ENCODE results near the gene KCNC3. TPM values are rescaled to one million over a fixed set of nuclear protein-coding genes. Genes with fewer than 3 reads are reported as not detected.

KCNC3 gene
- total and polyA plus RNA-seq, 10 of the 15 experiments (the other 5 are each of a cell fraction or from before 2014, with no cell fraction given): 0.08 to 3.8 (median 0.44) TPM; not detected in 2

GRCh38 chr19:50310759-50311465, 18.3 kb downstream of the KCNC3 start (continued):
- TF ChIP-seq BACH1 (IDR thresholded peaks at IDR 0.05; ENCODE audit: borderline replicate concordance): no peak
- no peak for TF ChIP-seq STAT1 (conservative IDR thresholded peaks at IDR 0.05)
- TF ChIP-seq CREM (IDR thresholded peaks at IDR 0.05; ENCODE audit: low read depth): no peak
- TF ChIP-seq NRF1 (conservative IDR thresholded peaks at IDR 0.05; ENCODE audit: low read depth, low read length): no peak
- no peak for TF ChIP-seq EZH2 (IDR thresholded peaks at IDR 0.05; ENCODE audit: borderline replicate concordance, control insufficient read depth, low read depth, low read length)
- TF ChIP-seq BRCA1 (IDR thresholded peaks at IDR 0.05; ENCODE audit: low read depth, low read length): no peak
- no peak for TF ChIP-seq RBBP5 (conservative IDR thresholded peaks at IDR 0.05)
- TF ChIP-seq JUND (IDR thresholded peaks at IDR 0.05; ENCODE audit: low read depth, low read length): no peak

GRCh38 chr19:50309396-50310125, 19.6 kb downstream of the KCNC3 start:
- Histone ChIP-seq H3K4me1 (ENCODE audit: control insufficient read depth, insufficient read depth, low read length) (peaks cover 4% of the 10 kb centered on the region; the same call in 1 of the 2 replicates), H3K4me2 (ENCODE audit: control insufficient read depth, insufficient read depth) (no peak overlapping the region), H4K20me1 (ENCODE audit: control insufficient read depth, insufficient read depth) (no peaks in the 10 kb centered on the region), H3K27me3 (replicated peaks in 1 of 2; ENCODE audit: control insufficient read depth in 2 of 2, insufficient read depth in 2 of 2, low read length in 1 of 2) (peaks cover 9 to 12% of the 10 kb centered on the region in 2 experiments), H3K9ac (ENCODE audit: control insufficient read depth, insufficient read depth, low read length) (no peak overlapping the region), H2AFZ (ENCODE audit: control insufficient read depth, low read depth, low read length) (no peak overlapping the region), H3K9me3 (replicated peaks; ENCODE audit: control insufficient read depth, insufficient read depth, low read length) (no peaks in the 10 kb centered on the region), H3K4me3 (no peak overlapping the region), H3K36me3 (ENCODE audit: control insufficient read depth in 2 of 2, insufficient read depth in 2 of 2, low read length in 1 of 2) (no peaks in the 10 kb centered on the region), H3K79me2 (ENCODE audit: control insufficient read depth, insufficient read depth, low read length) (no peaks in the 10 kb centered on the region), H3K27ac (ENCODE audit: control insufficient read depth, insufficient read depth) (no peak overlapping the region)
- POLR2A ChIA-PET: no interaction called here
- DNase-seq (ENCODE audit: low read depth, low spot score): no peak
- in situ Hi-C loops (cut with MboI) (no loop called here), intact Hi-C loops (cut with micrococcal nuclease; ENCODE audit: unreplicated experiment) (no loop called here)
- 37% methylated on average over 10 of the region's 16 CpGs for WGBS (ENCODE audit: insufficient coverage, insufficient replicate concordance, low lambda C conversion rate, missing lambda C conversion rate)
- no peak for FAIRE-seq
- TF ChIP-seq ZNF217 (IDR thresholded peaks at IDR 0.05) (no peak), BCL11A (IDR thresholded peaks at IDR 0.05; ENCODE audit: low read depth, low read length) (no peak), RAD21 (IDR thresholded peaks at IDR 0.05; ENCODE audit: insufficient read depth, low read depth, low read length) (no peak), MYB (IDR thresholded peaks at IDR 0.05; ENCODE audit: borderline replicate concordance, low read depth, low read length) (no peak), MYC (IDR thresholded peaks at IDR 0.05; ENCODE audit: insufficient read depth, insufficient read length, insufficient replicate concordance, low read length, severe bottlenecking) (no peak), JUND (IDR thresholded peaks at IDR 0.05; ENCODE audit: low read depth, low read length) (no peak), SIN3A (IDR thresholded peaks at IDR 0.05; ENCODE audit: low read depth, low read length) (no peak)
- TF ChIP-seq, protein P1, sequence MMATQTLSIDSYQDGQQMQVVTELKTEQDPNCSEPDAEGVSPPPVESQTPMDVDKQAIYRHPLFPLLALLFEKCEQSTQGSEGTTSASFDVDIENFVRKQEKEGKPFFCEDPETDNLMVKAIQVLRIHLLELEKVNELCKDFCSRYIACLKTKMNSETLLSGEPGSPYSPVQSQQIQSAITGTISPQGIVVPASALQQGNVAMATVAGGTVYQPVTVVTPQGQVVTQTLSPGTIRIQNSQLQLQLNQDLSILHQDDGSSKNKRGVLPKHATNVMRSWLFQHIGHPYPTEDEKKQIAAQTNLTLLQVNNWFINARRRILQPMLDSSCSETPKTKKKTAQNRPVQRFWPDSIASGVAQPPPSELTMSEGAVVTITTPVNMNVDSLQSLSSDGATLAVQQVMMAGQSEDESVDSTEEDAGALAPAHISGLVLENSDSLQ (IDR thresholded peaks at IDR 0.05): no peak
- SMC1A ChIA-PET (ENCODE audit: uncharacterized antibody, unreplicated experiment): no interaction called here
- ATAC-seq: no peak
- CTCF ChIA-PET: no interaction called here
- RAD21 ChIA-PET (ENCODE audit: unreplicated experiment): no interaction called here
- BruUV-seq (replicated peaks): no TSS peak
